ENCODE results near the gene RAD9A. TPM values are rescaled to one million over a fixed set of nuclear protein-coding genes. Genes with fewer than 3 reads are reported as not detected.

Gene RAD9A
- total RNA-seq, 1 experiment from 2014 or later, result 20.9 TPM

- H4K91ac ChIP-seq (ENCODE audit: insufficient read length, low read depth, low read length), result no peak overlapping the region
- no peak overlapping the region for H3K9ac ChIP-seq (ENCODE audit: extremely low read depth, insufficient read length, low read length)
- H2AK5ac ChIP-seq (ENCODE audit: insufficient read length, low read length), result no peak overlapping the region
- H3K79me1 ChIP-seq (ENCODE audit: insufficient read depth, low read depth, low read length, poor library complexity, severe bottlenecking), result no peaks in the 10 kb centered on the region
- no peak overlapping the region for H4K8ac ChIP-seq (replicated peaks; ENCODE audit: insufficient read length, low read depth, low read length)
- no peak overlapping the region for H3K56ac ChIP-seq (ENCODE audit: insufficient read length, low read depth, low read length)
- H2BK120ac ChIP-seq (ENCODE audit: low read depth, low read length, poor library complexity, severe bottlenecking), result no peak overlapping the region
- no peak overlapping the region for H3K23ac ChIP-seq (ENCODE audit: insufficient read length, low read depth, low read length)
- peak overlapping the region; percentile 33 for H3K4me2 ChIP-seq (ENCODE audit: insufficient read depth, insufficient read length, low read length)
- Mint-ChIP-seq H3K36me3 (ENCODE audit: insufficient read depth in 1 of 3, low read depth in 3 of 3) (peaks cover 0 to 1% (median 0%) of the 10 kb centered on the region in 3 experiments; a peak in 1 of 7 replicates), H3K27me3 (ENCODE audit: low read depth) (peaks cover 14% of the 10 kb centered on the region), H3K27ac (peak overlapping the region in 2 of 3 experiments; percentile 77 to 83; a peak in 2 of 7 replicates), H3K4me1 (peaks cover 28 to 31% of the 10 kb centered on the region in 2 experiments), H3K9me3 (no peaks in the 10 kb centered on the region; a peak in 1 of 5 replicates), H3K4me3 (peak overlapping the region; percentile 55 to 82)
- H2BK12ac ChIP-seq (ENCODE audit: insufficient read length, low read depth, low read length), result no peak overlapping the region
- no peak overlapping the region for H2BK5ac ChIP-seq (ENCODE audit: insufficient read length, low read length)
- TF ChIP-seq CTCF (conservative IDR thresholded peaks at IDR 0.05), result no peak
- no peak overlapping the region for H4K5ac ChIP-seq (ENCODE audit: insufficient read length, low read depth, low read length)
- H3K9me3 ChIP-seq (ENCODE audit: control insufficient read depth, low read depth, low read length), result no peaks in the 10 kb centered on the region
- no peak overlapping the region for H2AFZ ChIP-seq (ENCODE audit: low read length)
- no CpG with 5 or more reads among the region's 97 CpGs for WGBS (ENCODE audit: extremely low coverage, insufficient read length, low lambda C conversion rate)
- no peaks in the 10 kb centered on the region for H3K4me1 ChIP-seq (ENCODE audit: insufficient read depth, low read length)
- peak; percentile 98 for DNase-seq
- no peak overlapping the region for H3K27ac ChIP-seq (ENCODE audit: insufficient read length, low read depth, low read length)
- H2BK15ac ChIP-seq (ENCODE audit: low read depth, low read length), result no peak overlapping the region
- no peaks in the 10 kb centered on the region for H3K79me2 ChIP-seq (ENCODE audit: insufficient read depth, low read length)
- no peak overlapping the region; the same call in 1 of the 2 replicates for H3K14ac ChIP-seq (ENCODE audit: insufficient read depth, low read length)
- H3K27me3 ChIP-seq (ENCODE audit: insufficient read depth, low read length), result no peaks in the 10 kb centered on the region
- no peaks in the 10 kb centered on the region for H3K23me2 ChIP-seq (ENCODE audit: insufficient read length, low read depth, low read length, poor library complexity, severe bottlenecking)
- no peak overlapping the region for H3K4ac ChIP-seq (ENCODE audit: low read depth, low read length)
- H3T11ph ChIP-seq (ENCODE audit: low read length), result no peak overlapping the region
- H4K20me1 ChIP-seq (ENCODE audit: control insufficient read depth, insufficient read depth, insufficient read length), result no peaks in the 10 kb centered on the region
- no peak overlapping the region for H2BK20ac ChIP-seq (ENCODE audit: low read depth, low read length, poor library complexity, severe bottlenecking)
- H3K18ac ChIP-seq (ENCODE audit: insufficient read length, low read depth, low read length), result no peak overlapping the region
These were observed 29.1 kb downstream of the RAD9A start for GRCh38 chr11:67420646-67421429.

All from H9 (cell line).